Nephron progenitor cell (in vitro differentiated cells): ENCODE data around the gene CHSY1.

Experiments
- DNase-seq: peaks from one replicate; pipeline ENCODE4 v3.0.0; 2021
- H3K27ac Mint-ChIP-seq: 2 replicates; pipeline ENCODE4 v1.8.0; 2021; ENCODE audit warnings: mild to moderate bottlenecking, moderate library complexity, mixed read lengths
- H3K27me3 Mint-ChIP-seq: 2 replicates; pipeline ENCODE4 v1.8.0; 2021; ENCODE audit warnings: mild to moderate bottlenecking, low read depth, mixed read lengths; ENCODE audit not compliant: poor library complexity
- H3K36me3 Mint-ChIP-seq: 2 replicates; pipeline ENCODE4 v1.8.0; 2021; ENCODE audit warnings: low read depth, mixed read lengths
- H3K4me1 Mint-ChIP-seq: 2 replicates; pipeline ENCODE4 v1.8.0; 2021; ENCODE audit warnings: mixed read lengths
- H3K4me3 Mint-ChIP-seq: 2 replicates; pipeline ENCODE4 v1.8.0; 2021; ENCODE audit warnings: mild to moderate bottlenecking, moderate library complexity, mixed read lengths
- H3K9me3 Mint-ChIP-seq: 2 replicates; pipeline ENCODE4 v1.8.0; 2021; ENCODE audit warnings: mild to moderate bottlenecking, moderate library complexity, mixed read lengths
- CTCF ChIP-seq: fragments of 200-600 bp; sonication (generic); IDR thresholded peaks from 2 replicates; pipeline ENCODE4 v1.5.0; 2021; ENCODE audit warnings: antibody characterized with exemption

The CHSY1 gene

GRCh38 chr15:101251830-101252820, at the start of gene CHSY1:
Gene CHSY1 (minus strand): TSS chr15:101252048. CDS start chr15:101251456, 592 bp downstream.
- Mint-ChIP-seq H3K36me3 (peaks cover 13% of the 10 kb centered on the region), H3K4me1 (peaks cover 64% of the 10 kb centered on the region), H3K4me3 (peak within 1 kb of the TSS; percentile 92), H3K27me3 (no peaks in the 10 kb centered on the region), H3K27ac (no peak within 1 kb of the TSS), H3K9me3 (no peaks in the 10 kb centered on the region)
- TF ChIP-seq CTCF = no peak
- peak; percentile 83 for DNase-seq

GRCh38 chr15:101296418-101297405, 44.9 kb upstream of the CHSY1 start:
- H3K27ac Mint-ChIP-seq = no peak overlapping the region
- peaks cover 4% of the 10 kb centered on the region for H3K36me3 Mint-ChIP-seq
- no peak for TF ChIP-seq CTCF
- H3K4me1 Mint-ChIP-seq = peaks cover 40% of the 10 kb centered on the region
- DNase-seq = no peak
- H3K4me3 Mint-ChIP-seq = peak overlapping the region; percentile 99
- H3K9me3 Mint-ChIP-seq = no peaks in the 10 kb centered on the region
- H3K27me3 Mint-ChIP-seq = peaks cover 2% of the 10 kb centered on the region

GRCh38 chr15:101295607-101296161, 43.8 kb upstream of the CHSY1 start:
- no peak for DNase-seq
- Mint-ChIP-seq H3K27me3 (no peaks in the 10 kb centered on the region), H3K9me3 (no peaks in the 10 kb centered on the region), H3K4me3 (peak overlapping the region; percentile 99), H3K27ac (no peak overlapping the region), H3K4me1 (peaks cover 40% of the 10 kb centered on the region), H3K36me3 (peaks cover 4% of the 10 kb centered on the region)
- TF ChIP-seq CTCF = no peak

- peak within 1 kb of the TSS; percentile 98 for H3K27ac Mint-ChIP-seq
- peak; percentile 98 for DNase-seq
- H3K36me3 Mint-ChIP-seq = peaks cover 10% of the 10 kb centered on the region
- H3K9me3 Mint-ChIP-seq = no peaks in the 10 kb centered on the region
- no peaks in the 10 kb centered on the region for H3K27me3 Mint-ChIP-seq
- peak within 1 kb of the TSS; percentile 99 for H3K4me3 Mint-ChIP-seq
- no peak for TF ChIP-seq CTCF
- peaks cover 40% of the 10 kb centered on the region for H3K4me1 Mint-ChIP-seq
Measured at GRCh38 chr15:101294731-101295606, 43.1 kb upstream of the CHSY1 start, which contains the start of gene SNRPA1. Gene SNRPA1 (minus strand): TSS chr15:101295248. CDS start chr15:101295178, 70 bp downstream.

- Mint-ChIP-seq H3K4me3 (peak overlapping the region; percentile 99), H3K36me3 (peaks cover 29% of the 10 kb centered on the region), H3K27ac (peak overlapping the region; percentile 98), H3K4me1 (peaks cover 40% of the 10 kb centered on the region), H3K27me3 (peaks cover 3% of the 10 kb centered on the region), H3K9me3 (no peaks in the 10 kb centered on the region)
- no peak for DNase-seq
- no peak for TF ChIP-seq CTCF
Measured at GRCh38 chr15:101293122-101293521, 41.3 kb upstream of the CHSY1 start.
